H9 (cell line): Measurements from ENCODE around the gene MYOZ3. TPM values are rescaled to one million over a fixed set of nuclear protein-coding genes. Genes with fewer than 3 reads are reported as not detected.

Experiments used
- DNase-seq: peaks from one replicate; pipeline ENCODE4 v3.0.0-alpha.2; 2017
- H2AFZ ChIP-seq: one replicate; pipeline ENCODE4 v1.6.1; 2013; ENCODE audit warnings: mild to moderate bottlenecking, low read length, control low read depth, moderate library complexity
- H2AK5ac ChIP-seq: 2 replicates; pipeline ENCODE4 v1.6.1; 2013; ENCODE audit warnings: low read length, control low read depth, mixed read lengths; ENCODE audit not compliant: insufficient read length
- H2BK120ac ChIP-seq: one replicate; pipeline ENCODE4 v1.6.1; 2013; ENCODE audit warnings: low read depth, mild to moderate bottlenecking, low read length, control low read depth, inconsistent platforms; ENCODE audit not compliant: poor library complexity, severe bottlenecking
- H2BK12ac ChIP-seq: 2 replicates; pipeline ENCODE4 v1.6.1; 2013; ENCODE audit warnings: low read length, control low read depth, mixed read lengths, low read depth; ENCODE audit not compliant: insufficient read length
- H2BK15ac ChIP-seq: 2 replicates; pipeline ENCODE4 v1.6.1; 2013; ENCODE audit warnings: low read depth, low read length, control low read depth
- H2BK20ac ChIP-seq: one replicate; pipeline ENCODE4 v1.6.1; 2013; ENCODE audit warnings: low read depth, mild to moderate bottlenecking, low read length, control low read depth, inconsistent platforms; ENCODE audit not compliant: poor library complexity, severe bottlenecking
- H2BK5ac ChIP-seq: 2 replicates; pipeline ENCODE4 v1.6.1; 2013; ENCODE audit warnings: low read length, control low read depth, mixed read lengths; ENCODE audit not compliant: insufficient read length
- H3K14ac ChIP-seq: 2 replicates; pipeline ENCODE4 v1.6.1; 2013; ENCODE audit warnings: low read length, control low read depth; ENCODE audit not compliant: insufficient read depth
- H3K18ac ChIP-seq: 2 replicates; pipeline ENCODE4 v1.6.1; 2013; ENCODE audit warnings: low read depth, mild to moderate bottlenecking, mixed read lengths, low read length, control low read depth; ENCODE audit not compliant: insufficient read length
- H3K23ac ChIP-seq: 2 replicates; pipeline ENCODE4 v1.6.1; 2013; ENCODE audit warnings: low read length, control low read depth, mixed read lengths, low read depth; ENCODE audit not compliant: insufficient read length
- H3K23me2 ChIP-seq: 2 replicates; pipeline ENCODE4 v1.6.1; 2013; ENCODE audit warnings: low read depth, mild to moderate bottlenecking, mixed read lengths, low read length, control low read depth; ENCODE audit not compliant: insufficient read length, poor library complexity, severe bottlenecking
- H3K27ac ChIP-seq: 2 replicates; pipeline ENCODE4 v1.5.1; 2013; ENCODE audit warnings: low read length, control low read depth, mixed read lengths, low read depth; ENCODE audit not compliant: insufficient read length
- H3K27me3 ChIP-seq: 2 replicates; pipeline ENCODE4 v1.6.1; 2013; ENCODE audit warnings: low read length, control low read depth, inconsistent platforms; ENCODE audit not compliant: insufficient read depth
- H3K4ac ChIP-seq: 2 replicates; pipeline ENCODE4 v1.6.1; 2013; ENCODE audit warnings: low read depth, mild to moderate bottlenecking, control low read depth, inconsistent platforms, low read length, moderate library complexity
- H3K4me1 ChIP-seq: 2 replicates; pipeline ENCODE4 v1.6.1; 2013; ENCODE audit warnings: low read length, control low read depth, inconsistent platforms; ENCODE audit not compliant: insufficient read depth
- H3K4me2 ChIP-seq: 2 replicates; pipeline ENCODE4 v1.6.1; 2013; ENCODE audit warnings: low read length, control low read depth, mixed read lengths; ENCODE audit not compliant: insufficient read length, insufficient read depth
- H3K56ac ChIP-seq: 2 replicates; pipeline ENCODE4 v1.6.1; 2013; ENCODE audit warnings: low read depth, mild to moderate bottlenecking, mixed read lengths, low read length, control low read depth; ENCODE audit not compliant: insufficient read length
- H3K79me1 ChIP-seq: 2 replicates; pipeline ENCODE4 v1.6.1; 2013; ENCODE audit warnings: low read depth, mild to moderate bottlenecking, moderate library complexity, low read length, control low read depth, inconsistent platforms; ENCODE audit not compliant: insufficient read depth, poor library complexity, severe bottlenecking
- H3K79me2 ChIP-seq: 2 replicates; pipeline ENCODE4 v1.6.1; 2013; ENCODE audit warnings: low read length, control low read depth, inconsistent platforms; ENCODE audit not compliant: insufficient read depth
- H3K9ac ChIP-seq: 2 replicates; pipeline ENCODE4 v1.6.1; 2013; ENCODE audit warnings: low read length, control low read depth, mixed read lengths; ENCODE audit not compliant: insufficient read length; ENCODE audit errors: extremely low read depth
- H3K9me3 ChIP-seq: one replicate; pipeline ENCODE4 v1.6.1; 2013; ENCODE audit warnings: low read depth, low read length, inconsistent platforms; ENCODE audit not compliant: control insufficient read depth
- H3T11ph ChIP-seq: one replicate; pipeline ENCODE4 v1.6.1; 2013; ENCODE audit warnings: mild to moderate bottlenecking, low read length, control low read depth, inconsistent platforms
- H4K20me1 ChIP-seq: one replicate; pipeline ENCODE4 v1.6.1; 2013; ENCODE audit not compliant: control insufficient read depth, insufficient read length, insufficient read depth
- H4K5ac ChIP-seq: 2 replicates; pipeline ENCODE4 v1.6.1; 2013; ENCODE audit warnings: low read depth, mild to moderate bottlenecking, mixed read lengths, low read length, control low read depth; ENCODE audit not compliant: insufficient read length
- H4K8ac ChIP-seq: replicated peaks from 2 replicates; pipeline ENCODE4 v1.6.1; 2013; ENCODE audit warnings: low read length, control low read depth, mixed read lengths, low read depth; ENCODE audit not compliant: insufficient read length
- H4K91ac ChIP-seq: 2 replicates; pipeline ENCODE4 v1.6.1; 2013; ENCODE audit warnings: low read depth, mild to moderate bottlenecking, moderate library complexity, mixed read lengths, low read length, control low read depth; ENCODE audit not compliant: insufficient read length
- H3K27ac Mint-ChIP-seq, 3 experiments: 2 replicates in 2 of 3; 3 replicates in 1 of 3; pipeline ENCODE4 v1.8.0; 2020 to 2021; ENCODE audit warnings: mixed read lengths in 3 of 3, mild to moderate bottlenecking in 1 of 3, moderate library complexity in 1 of 3
- H3K27me3 Mint-ChIP-seq: 2 replicates; pipeline ENCODE4 v1.8.0; 2021; ENCODE audit warnings: low read depth, mild to moderate bottlenecking, moderate library complexity, mixed read lengths
- H3K36me3 Mint-ChIP-seq, 3 experiments: 2 replicates in 2 of 3; 3 replicates in 1 of 3; pipeline ENCODE4 v1.8.0; 2020 to 2021; ENCODE audit warnings: low read depth in 3 of 3, mixed read lengths in 3 of 3; ENCODE audit not compliant: insufficient read depth in 1 of 3
- H3K4me1 Mint-ChIP-seq, 2 experiments: 2 replicates each; pipeline ENCODE4 v1.8.0; 2020; ENCODE audit warnings: mixed read lengths in 2 of 2
- H3K4me3 Mint-ChIP-seq, 2 experiments: 2 replicates in 1 of 2; 3 replicates in 1 of 2; pipeline ENCODE4 v1.8.0; 2020 to 2021; ENCODE audit warnings: mild to moderate bottlenecking in 2 of 2, mixed read lengths in 2 of 2, moderate library complexity in 1 of 2
- H3K9me3 Mint-ChIP-seq, 2 experiments: 2 replicates in 1 of 2; 3 replicates in 1 of 2; pipeline ENCODE4 v1.8.0; 2020; ENCODE audit warnings: mild to moderate bottlenecking in 2 of 2, mixed read lengths in 2 of 2, moderate library complexity in 1 of 2
- CTCF ChIP-seq: fragments of 200-600 bp; sonication (generic); conservative IDR thresholded peaks from 3 replicates; pipeline ENCODE4 v1.8.0; 2021; ENCODE audit warnings: antibody characterized with exemption, mild to moderate bottlenecking
- WGBS: extraction: QIAGEN DNeasy Blood & Tissue Kit; methylation state at CpG from one replicate; pipeline ENCODE4 v1.1.7; 2013; ENCODE audit warnings: missing lambda C conversion rate, low lambda C conversion rate, mixed read lengths; ENCODE audit not compliant: insufficient read length; ENCODE audit errors: extremely low coverage; 5-methylcytosine and 5-hydroxymethylcytosine counted together
- total RNA-seq: library from RNA; stranded (reverse); gene quantifications from 2 replicates; pipeline ENCODE4 v1.2.1, GENCODE V29; 2021

The MYOZ3 gene
- total RNA-seq, 1 experiment from 2014 or later = 18.1 TPM

GRCh38 chr5:150630461-150631325 is 30.4 kb upstream of the MYOZ3 start:
- Histone ChIP-seq H4K5ac (no peak overlapping the region), H2BK12ac (no peak overlapping the region), H4K8ac (no peak overlapping the region), H2BK120ac (no peak overlapping the region), H3K23me2 (no peaks in the 10 kb centered on the region), H3K27me3 (no peaks in the 10 kb centered on the region), H3K14ac (no peak overlapping the region), H3K4ac (no peak overlapping the region), H3K79me2 (no peaks in the 10 kb centered on the region), H2AFZ (no peak overlapping the region), H4K91ac (no peak overlapping the region), H3T11ph (no peak overlapping the region), H4K20me1 (no peaks in the 10 kb centered on the region), H3K79me1 (no peaks in the 10 kb centered on the region), H2BK5ac (no peak overlapping the region), H3K9ac (no peak overlapping the region), H2BK15ac (no peak overlapping the region), H2BK20ac (no peak overlapping the region), H3K27ac (no peak overlapping the region), H3K4me1 (no peaks in the 10 kb centered on the region), H3K18ac (no peak overlapping the region), H3K23ac (no peak overlapping the region), H3K4me2 (no peak overlapping the region), H3K9me3 (no peaks in the 10 kb centered on the region), H3K56ac (no peak overlapping the region), H2AK5ac (no peak overlapping the region)
- no CpG with 5 or more reads among the region's 9 CpGs for WGBS
- no peaks in the 10 kb centered on the region for H3K36me3 Mint-ChIP-seq
- H3K4me1 Mint-ChIP-seq = peaks cover 0 to 20% of the 10 kb centered on the region in 2 experiments; a peak in 3 of 4 replicates
- peaks cover 12% of the 10 kb centered on the region for H3K27me3 Mint-ChIP-seq
- peaks cover 0 to 2% of the 10 kb centered on the region in 2 experiments; a peak in 2 of 5 replicates for H3K9me3 Mint-ChIP-seq
- no peak for DNase-seq
- no peak overlapping the region for H3K4me3 Mint-ChIP-seq
- no peak for TF ChIP-seq CTCF
- H3K27ac Mint-ChIP-seq = peak overlapping the region in 1 of 3 experiments; percentile 6; a peak in 4 of 7 replicates
